ENCODE data around the gene DLGAP5.
A peak's percentile ranks its signal among the peaks of the same experiment; 100 is the strongest.

DLGAP5 gene, protein sequence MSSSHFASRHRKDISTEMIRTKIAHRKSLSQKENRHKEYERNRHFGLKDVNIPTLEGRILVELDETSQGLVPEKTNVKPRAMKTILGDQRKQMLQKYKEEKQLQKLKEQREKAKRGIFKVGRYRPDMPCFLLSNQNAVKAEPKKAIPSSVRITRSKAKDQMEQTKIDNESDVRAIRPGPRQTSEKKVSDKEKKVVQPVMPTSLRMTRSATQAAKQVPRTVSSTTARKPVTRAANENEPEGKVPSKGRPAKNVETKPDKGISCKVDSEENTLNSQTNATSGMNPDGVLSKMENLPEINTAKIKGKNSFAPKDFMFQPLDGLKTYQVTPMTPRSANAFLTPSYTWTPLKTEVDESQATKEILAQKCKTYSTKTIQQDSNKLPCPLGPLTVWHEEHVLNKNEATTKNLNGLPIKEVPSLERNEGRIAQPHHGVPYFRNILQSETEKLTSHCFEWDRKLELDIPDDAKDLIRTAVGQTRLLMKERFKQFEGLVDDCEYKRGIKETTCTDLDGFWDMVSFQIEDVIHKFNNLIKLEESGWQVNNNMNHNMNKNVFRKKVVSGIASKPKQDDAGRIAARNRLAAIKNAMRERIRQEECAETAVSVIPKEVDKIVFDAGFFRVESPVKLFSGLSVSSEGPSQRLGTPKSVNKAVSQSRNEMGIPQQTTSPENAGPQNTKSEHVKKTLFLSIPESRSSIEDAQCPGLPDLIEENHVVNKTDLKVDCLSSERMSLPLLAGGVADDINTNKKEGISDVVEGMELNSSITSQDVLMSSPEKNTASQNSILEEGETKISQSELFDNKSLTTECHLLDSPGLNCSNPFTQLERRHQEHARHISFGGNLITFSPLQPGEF

DNA sequence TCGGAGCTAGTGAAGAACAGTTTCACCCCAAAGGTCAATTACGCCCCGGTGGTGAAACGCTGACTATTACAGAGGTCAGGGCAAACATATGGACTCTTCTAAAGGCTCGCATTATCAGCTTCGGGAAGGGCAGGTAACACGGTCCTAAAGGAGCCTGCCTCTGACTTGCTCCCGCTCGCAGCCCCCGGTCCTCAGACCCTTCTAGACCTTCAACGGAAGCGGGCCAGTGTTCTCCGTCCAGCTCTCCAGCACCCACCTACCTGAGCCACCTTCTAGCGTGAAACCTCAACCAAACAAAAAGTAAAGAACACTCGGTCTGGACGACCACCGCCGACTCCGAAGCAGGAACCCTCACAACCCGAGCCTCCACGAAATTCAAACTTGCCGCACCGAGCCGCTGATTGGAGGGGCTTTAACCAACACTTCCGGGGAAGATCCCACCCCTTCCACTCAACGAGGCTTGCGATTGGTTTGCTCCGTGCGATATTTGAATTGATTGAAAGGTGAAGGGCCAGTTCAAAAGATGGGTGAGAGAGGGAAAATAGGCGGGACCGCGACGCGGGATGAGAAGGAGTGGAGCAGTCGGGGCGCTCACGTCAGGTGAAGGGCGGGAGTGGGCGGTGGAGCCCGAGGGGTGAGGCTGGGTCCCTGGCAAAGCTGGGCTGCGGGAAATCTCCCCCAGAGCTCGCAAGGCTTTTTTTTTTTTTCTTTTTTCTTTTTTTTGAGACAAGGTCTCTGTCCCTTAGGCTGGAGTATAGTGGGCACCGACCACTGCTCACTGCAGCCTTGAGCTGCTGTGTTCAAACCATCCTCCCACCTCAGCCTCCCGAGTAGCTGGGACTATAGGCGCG is at the start of gene DLGAP5:
DLGAP5 (minus strand) TSS at position 383 of the 851 bp plus-strand sequence. CDS start 2,406 bp downstream, outside the sequence.
- DNase-seq, result peak; percentile 96

DNA sequence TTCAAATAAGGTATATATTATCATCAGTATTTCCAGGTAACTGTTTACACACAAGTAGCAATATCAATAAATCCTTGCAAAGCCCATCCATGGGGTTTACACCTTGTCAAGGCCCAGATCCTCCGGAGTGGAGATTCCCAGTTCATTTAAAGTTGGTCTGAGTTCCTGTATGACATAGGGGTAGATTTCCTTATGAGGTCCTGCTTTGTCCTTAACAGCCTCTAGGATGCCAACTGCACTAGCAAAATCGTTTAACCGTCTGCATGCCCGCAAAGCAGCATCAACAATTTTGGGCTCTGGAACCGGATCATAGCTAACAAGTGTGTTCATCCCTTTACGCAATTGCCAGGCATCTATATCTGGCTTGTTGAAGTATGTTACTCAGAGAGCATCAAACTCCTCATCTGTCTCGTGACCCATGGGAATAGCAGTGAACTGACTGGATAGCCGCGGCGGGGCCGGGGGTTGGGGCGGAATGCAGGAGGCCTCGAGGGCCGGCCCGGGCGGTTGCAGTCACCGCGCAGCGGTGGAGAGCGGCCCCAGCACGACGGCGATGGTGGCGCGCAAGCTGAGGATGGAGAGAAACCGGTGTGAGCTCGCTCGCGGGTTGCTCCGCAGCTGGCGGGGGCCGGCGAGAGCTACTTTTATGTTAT is 49.3 kb upstream of the DLGAP5 start:
- no peak for DNase-seq

- no peak for DNase-seq
Observed at GRCh38 chr14:55239320-55239719, 47.9 kb upstream of the DLGAP5 start.

DNA sequence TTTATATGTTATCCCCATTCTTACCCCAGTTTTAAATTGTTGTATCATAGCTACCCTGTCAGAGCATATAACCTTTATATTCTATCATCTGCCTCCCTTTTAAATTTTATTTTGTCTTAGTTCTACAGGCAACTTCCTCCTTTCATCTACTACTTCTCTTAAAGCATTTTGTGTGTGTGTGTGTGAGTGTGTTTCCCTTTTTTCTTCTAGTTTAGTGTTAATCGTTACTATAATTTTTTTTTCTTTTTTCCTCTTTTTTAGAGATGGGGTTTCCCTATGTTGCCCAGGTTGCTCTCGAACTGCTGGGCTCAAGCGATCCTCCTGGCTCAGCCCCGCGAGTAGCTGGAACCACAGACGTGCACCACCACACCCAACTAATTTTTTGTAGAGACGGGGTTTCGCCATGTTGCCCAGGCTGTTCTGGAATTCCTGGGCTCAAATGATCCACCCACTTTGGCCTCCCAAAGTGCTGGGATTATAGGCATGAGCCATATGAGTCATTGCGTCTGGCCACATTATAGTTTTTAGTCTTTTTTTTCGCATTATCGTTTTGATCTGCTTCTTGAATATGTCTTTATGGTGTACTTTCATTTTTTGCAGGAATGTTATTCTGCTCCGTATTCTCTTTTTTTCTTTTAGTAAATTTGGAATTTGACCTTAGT is 46.8 kb upstream of the DLGAP5 start:
- DNase-seq, result no peak

DNA sequence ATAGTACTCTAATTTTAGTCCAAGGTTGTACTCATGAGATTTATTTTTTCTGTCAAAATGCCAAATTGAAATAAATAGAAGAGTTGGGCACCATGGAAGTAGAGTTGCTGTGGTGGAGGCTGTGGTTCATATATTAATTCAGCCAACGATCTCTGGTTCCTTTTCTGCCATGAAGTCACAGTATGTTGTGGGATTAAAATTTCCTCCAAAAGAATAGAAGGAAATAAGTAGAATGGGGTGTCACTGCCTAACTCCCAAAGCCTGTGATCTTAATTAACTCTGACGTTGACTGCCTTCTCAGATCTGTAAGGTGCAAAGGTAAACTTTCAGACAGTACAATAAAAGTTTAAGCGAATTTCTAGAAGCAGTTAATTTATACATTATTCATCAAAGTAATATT is 42.2 kb upstream of the DLGAP5 start:
- no peak for DNase-seq

DNA sequence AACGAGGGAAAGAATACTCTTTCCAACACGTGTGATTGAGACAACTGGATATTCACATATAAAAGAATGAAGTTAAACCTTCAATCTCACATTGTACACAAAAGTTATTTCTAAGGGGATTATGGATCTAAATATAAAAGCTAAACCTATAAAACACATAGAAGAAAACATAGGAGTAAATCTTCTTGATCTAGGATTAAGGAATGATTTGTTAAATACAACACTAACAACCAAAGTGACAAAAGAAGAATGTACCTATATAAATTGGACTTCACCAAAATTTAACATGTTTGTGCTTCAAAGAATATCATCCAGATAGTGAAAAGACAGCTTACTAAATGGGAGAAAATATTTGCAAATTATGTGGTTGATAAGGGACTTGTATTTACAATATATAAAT is 36.9 kb upstream of the DLGAP5 start:
- no peak for DNase-seq

- DNase-seq, result no peak
Observed at GRCh38 chr14:55223364-55223763, 32.0 kb upstream of the DLGAP5 start.

- DNase-seq, result no peak
Observed at GRCh38 chr14:55221968-55222367, 30.6 kb upstream of the DLGAP5 start.

DNA sequence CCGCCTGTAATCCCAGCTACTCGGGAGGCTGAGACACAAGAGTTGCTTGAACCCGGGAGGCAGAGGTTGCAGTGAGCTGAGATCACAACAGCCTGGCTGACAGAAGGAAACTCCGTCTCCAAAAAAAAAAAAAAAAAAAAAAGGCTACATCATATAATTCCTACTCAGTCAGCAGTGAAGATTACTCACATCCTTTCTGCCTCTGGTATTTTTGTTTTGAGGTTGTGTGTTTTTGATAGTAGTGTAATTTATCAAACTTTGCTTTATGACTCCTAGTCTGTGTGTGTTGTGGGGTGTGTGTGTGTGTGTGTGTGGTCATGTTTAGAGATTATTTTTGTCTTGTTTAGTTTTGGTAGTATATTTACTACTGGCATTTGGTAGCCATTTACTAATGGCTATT is 29.8 kb upstream of the DLGAP5 start:
- DNase-seq, result no peak

DNA sequence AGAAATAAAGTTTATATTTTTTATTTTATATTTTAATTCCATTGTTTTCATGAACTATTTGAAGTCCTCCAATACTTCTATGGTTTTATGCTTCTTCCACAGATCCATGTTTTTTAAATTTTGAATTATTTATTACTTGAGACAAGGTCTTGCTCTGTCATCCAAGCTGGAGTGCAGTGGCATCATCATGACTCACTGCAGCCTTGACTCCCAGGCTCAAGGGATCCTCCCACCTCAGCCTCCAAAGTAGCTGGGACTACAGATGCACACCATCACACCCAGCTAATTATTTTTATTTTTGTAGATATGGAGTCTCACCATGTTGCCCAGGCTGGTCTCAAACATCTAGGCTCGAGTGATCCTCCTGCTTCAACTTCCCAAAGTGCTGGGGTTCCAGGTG is 28.8 kb upstream of the DLGAP5 start:
- no peak for DNase-seq

DNA sequence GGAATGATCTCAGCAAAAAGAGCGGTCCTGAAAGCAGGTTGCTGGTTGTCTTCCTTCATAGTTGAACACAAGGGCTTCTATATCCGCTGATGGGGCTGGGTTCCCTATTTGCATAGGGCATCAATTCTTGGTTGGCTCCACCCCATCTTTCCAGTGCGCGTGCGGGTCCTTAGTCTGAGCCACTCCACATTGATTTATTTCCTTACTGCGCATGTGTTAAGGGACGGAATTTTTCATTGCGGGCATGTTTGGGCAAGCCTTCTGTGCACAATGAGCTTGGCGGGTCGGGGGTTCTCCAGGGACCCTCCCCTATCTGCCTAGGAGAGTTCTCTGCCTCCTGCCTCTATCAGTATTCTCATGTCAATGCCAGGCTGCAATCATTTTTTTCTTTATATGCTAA is 21.2 kb upstream of the DLGAP5 start:
- no peak for DNase-seq

DNA sequence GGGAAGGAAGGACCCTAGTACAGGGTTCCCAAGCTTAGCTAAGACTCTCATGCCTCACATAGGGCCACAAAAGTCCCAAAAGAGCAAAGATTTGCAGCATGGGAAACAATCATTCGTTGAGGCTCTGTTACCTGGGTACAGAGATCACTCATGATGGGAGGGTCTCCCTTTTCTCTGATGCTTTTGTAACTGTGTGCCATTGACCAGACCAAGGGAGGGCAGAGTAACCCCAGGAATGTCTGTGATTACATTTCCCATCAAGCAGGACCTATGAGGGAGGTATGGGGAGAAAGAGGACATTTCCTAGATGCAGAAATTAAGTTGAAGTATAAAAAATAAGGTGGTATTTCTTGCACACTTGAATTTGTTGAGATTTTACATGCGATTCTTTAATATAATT is 16.4 kb upstream of the DLGAP5 start:
- no peak for DNase-seq

DNA sequence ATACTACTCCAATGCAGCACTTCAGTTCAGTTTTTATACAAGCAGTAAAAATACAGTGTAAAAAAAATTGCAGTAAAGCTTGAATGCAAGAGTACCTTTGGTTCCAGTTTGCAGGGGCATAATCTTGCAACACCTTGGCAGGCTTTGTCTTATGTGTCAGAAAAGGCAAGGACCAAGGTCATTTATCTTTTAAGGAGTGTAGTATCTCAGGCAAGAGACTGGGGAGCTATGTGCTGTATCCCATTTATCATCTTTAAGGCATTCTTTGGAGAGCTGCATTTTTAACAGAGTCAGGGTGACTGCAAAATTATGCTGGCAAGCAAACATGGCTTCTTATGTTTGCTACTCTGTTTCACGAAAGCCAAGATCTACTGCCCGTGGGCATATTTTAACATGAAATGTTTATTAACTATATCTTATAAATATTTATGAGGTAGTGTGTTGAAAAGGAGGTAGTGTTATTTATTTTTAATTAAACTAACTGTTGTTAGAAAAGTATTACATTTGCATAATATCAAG is 14.8 kb upstream of the DLGAP5 start:
- no peak for DNase-seq

GRCh38 chr14:55201219-55202101 is 10.1 kb upstream of the DLGAP5 start:
- DNase-seq, result no peak

GRCh38 chr14:55200651-55201050 is 9.3 kb upstream of the DLGAP5 start:
- DNase-seq, result no peak

DNA sequence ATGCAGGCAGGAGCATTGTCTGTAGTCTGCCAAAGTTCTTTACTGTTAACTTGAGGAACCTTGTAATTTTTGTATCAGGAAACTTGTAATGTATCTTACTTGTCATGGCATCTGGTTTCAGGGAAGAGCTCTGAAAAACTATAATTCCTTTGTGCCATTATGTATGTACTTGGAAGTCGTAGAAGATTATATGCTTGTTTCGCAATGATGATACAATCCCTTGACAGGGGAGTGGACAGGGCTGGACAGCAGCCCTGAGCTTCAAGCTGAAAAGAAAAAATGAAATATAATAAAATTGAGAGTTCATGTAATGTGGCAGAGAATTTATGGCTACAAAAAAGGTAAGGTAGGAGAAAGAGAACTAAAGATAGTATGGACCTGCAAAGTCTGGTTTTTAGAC is 7.4 kb upstream of the DLGAP5 start:
- no peak for DNase-seq

DNA sequence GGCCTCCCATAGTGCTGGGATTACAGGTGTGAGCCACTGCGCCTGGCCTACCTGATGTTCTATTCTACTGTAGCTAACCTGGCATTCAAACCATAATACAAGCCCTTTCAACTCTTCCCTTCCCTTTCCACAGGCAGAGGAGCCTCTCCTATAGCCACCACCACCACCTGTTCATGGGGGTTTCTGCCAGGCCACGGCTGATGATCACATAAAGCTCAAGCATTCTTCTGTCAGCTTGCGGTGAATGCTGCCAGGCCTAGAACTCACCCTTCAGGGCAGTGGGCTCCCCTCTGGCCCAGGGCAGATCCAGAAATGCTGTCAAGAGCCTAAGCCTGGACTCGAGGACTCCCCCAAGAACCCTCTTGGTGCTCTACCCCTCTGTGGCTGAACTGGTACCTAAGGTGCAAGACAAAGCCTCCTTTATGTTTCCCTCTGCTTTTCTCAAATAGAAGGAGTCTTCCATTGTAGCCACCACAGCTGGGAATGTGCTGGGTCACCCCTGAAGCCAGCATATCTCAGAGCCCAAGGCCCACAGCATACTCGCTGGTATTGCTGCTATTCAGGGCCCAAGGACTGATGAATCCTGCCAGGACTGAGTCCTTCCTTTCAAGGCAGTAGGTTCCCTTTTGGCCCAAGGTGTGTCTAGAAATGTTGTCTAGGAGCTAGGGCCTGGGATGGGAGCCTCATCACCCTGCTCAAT is 3.4 kb upstream of the DLGAP5 start:
- DNase-seq, result no peak

DNA sequence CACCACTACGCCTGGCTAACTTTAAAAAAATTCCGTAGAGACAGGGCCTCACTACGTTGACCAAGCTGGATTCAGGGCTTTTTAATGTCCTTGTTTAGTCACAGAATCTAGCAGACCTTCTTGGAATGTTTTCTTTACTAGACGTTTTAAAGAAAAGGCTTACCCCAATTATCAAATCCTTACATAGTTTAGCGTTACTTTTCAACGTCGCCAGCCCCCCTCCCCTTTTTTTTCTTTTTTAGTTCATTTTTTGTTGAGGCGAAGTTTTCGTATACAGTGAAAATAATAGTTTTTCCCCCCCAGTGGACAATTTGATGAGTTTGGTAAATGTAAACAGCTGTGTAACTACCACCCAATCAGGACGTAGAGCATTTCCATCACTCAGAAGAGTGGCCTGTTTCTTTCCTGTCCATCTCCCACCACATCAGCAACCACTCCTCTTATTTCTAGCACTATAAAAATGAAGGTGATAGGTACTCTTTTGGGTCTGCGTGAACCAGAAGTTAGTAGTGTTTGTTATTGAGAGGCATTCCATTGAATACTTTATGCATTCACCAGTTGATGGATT is 753 bp upstream of the DLGAP5 start:
- DNase-seq, result no peak

DNA sequence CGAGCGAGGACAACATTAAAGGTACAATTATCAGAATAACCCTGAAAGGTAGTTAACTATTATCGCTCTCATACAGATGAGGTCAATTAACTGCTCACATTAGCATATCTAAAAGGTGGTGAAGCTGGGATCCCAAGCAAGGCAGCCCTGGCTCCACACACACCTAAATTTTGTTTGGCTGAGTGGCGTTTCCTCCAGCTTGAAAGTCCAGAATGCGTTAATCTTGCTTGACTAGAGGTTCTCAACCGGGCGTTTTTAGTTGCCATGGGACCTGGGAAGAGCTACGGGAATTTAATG is 531 bp downstream of the DLGAP5 start:
- DNase-seq, result no peak

- no peak for DNase-seq
Observed at GRCh38 chr14:55188686-55189295, 2.6 kb downstream of the DLGAP5 start.
